HG03354 (cell line): Measurements from ENCODE around the gene NFE2.

ENCODE experiments used
- ATAC-seq: cut with Tn5 transposase; IDR thresholded peaks from one replicate; pipeline ENCODE4 v1.9.1; 2021; ENCODE audit warnings: mild to moderate bottlenecking; ENCODE audit not compliant: unreplicated experiment, poor library complexity, severe bottlenecking

The NFE2 gene

GRCh38 chr12:54259194-54260011 lies 41.4 kb downstream of the NFE2 start:
- ATAC-seq, result peak; percentile 82

GRCh38 chr12:54258201-54258681 lies 42.6 kb downstream of the NFE2 start:
- ATAC-seq, result no peak

GRCh38 chr12:54257332-54257731 lies 43.5 kb downstream of the NFE2 start:
- no peak for ATAC-seq

GRCh38 chr12:54253240-54253639 lies 47.6 kb downstream of the NFE2 start:
- no peak for ATAC-seq

GRCh38 chr12:54251667-54252284 lies 49.0 kb downstream of the NFE2 start:
- no peak for ATAC-seq

- no peak for ATAC-seq
These were observed 51.3 kb downstream of the NFE2 start for GRCh38 chr12:54249489-54249888.

GRCh38 chr12:54246011-54246641 lies 54.7 kb downstream of the NFE2 start:
- no peak for ATAC-seq
